Liver (tissue), 3 donors: Measurements from ENCODE around the gene RANBP17.

Experiments used
- CTCF ChIP-seq: fragments of 150-350 bp; IDR thresholded peaks from 2 replicates; pipeline ENCODE4 v1.5.1; 2017; ENCODE audit warnings: improper control_type of control experiment, low read depth, low read length; ENCODE audit not compliant: missing input control
- GABPA ChIP-seq, 2 donors: IDR thresholded peaks in 1 of 2; conservative IDR thresholded peaks in 1 of 2; 2 replicates each; pipeline ENCODE4 v1.6.1; 2016; ENCODE audit warnings: antibody characterized with exemption in 2 of 2, mild to moderate bottlenecking in 1 of 2, moderate library complexity in 1 of 2
- MAX ChIP-seq: IDR thresholded peaks from 2 replicates; pipeline ENCODE4 v1.6.1; 2016; ENCODE audit warnings: antibody characterized with exemption
- NR2F2 ChIP-seq: IDR thresholded peaks from 2 replicates; pipeline ENCODE4 v1.6.1; 2016; ENCODE audit warnings: antibody characterized with exemption
- RAD21 ChIP-seq, 2 donors: IDR thresholded peaks; 2 replicates each; pipeline ENCODE4 v1.6.1; 2016; ENCODE audit warnings: antibody characterized with exemption in 2 of 2, mild to moderate bottlenecking in 2 of 2
- SP1 ChIP-seq: IDR thresholded peaks from 2 replicates; pipeline ENCODE4 v1.6.1; 2018; ENCODE audit warnings: antibody characterized with exemption, mild to moderate bottlenecking
- ZBTB33 ChIP-seq: IDR thresholded peaks from 2 replicates; pipeline ENCODE4 v1.6.1; 2016; ENCODE audit warnings: antibody characterized with exemption
- donor health status: healthy.
- donor health status: healthy.

- TF ChIP-seq CTCF = no peak
- no peak for TF ChIP-seq GABPA (IDR thresholded peaks at IDR 0.05 in 1 of 2, conservative IDR thresholded peaks at IDR 0.05 in 1 of 2)
- no peak for TF ChIP-seq NR2F2
- no peak for TF ChIP-seq SP1
- no peak for TF ChIP-seq ZBTB33
- TF ChIP-seq MAX = no peak
- no peak for TF ChIP-seq RAD21 (IDR thresholded peaks at IDR 0.05)
Observed at GRCh38 chr5:171221916-171222315, 360.1 kb downstream of the RANBP17 start.
